Gastrocnemius medialis (tissue), 4 donors: ENCODE measurements around the gene FAM163B. TPM values are rescaled to one million over a fixed set of nuclear protein-coding genes. Genes with fewer than 3 reads are reported as not detected.

Source experiments
- ATAC-seq, 2 donors: fragments of 150-250 bp; one replicate each; pipeline ENCODE4 v1.9.1; 2016
- DNase-seq, 2 donors: peaks; one replicate each; pipeline ENCODE4 v3.0.0-alpha.2; 2019
- H3K27ac ChIP-seq, 4 donors: fragments of 200-600 bp; sonication (generic); 1 replicate in 1 of 4; 2 replicates in 3 of 4; pipeline ENCODE4 v1.5.1; 2016 to 2018; ENCODE audit warnings: mild to moderate bottlenecking in 2 of 4, moderate library complexity in 1 of 4
- H3K27me3 ChIP-seq, 3 donors: fragments of 200-600 bp; sonication (generic) in 2 of 3; 1 replicate in 1 of 3; 2 replicates in 2 of 3; pipeline versions ENCODE4 v1.5.1 to v1.6.0; 2016 to 2019; ENCODE audit warnings: mild to moderate bottlenecking in 1 of 3, moderate library complexity in 1 of 3
- H3K36me3 ChIP-seq, 2 donors: fragments of 200-600 bp; sonication (generic) in 1 of 2; one replicate each; pipeline ENCODE4 v1.5.1; 2017 to 2018
- H3K4me1 ChIP-seq, 2 donors: fragments of 200-600 bp; sonication (generic) in 1 of 2; one replicate each; pipeline ENCODE4 v1.5.1; 2016 to 2017; ENCODE audit warnings: mild to moderate bottlenecking in 2 of 2
- H3K4me3 ChIP-seq, 4 donors: fragments of 200-600 bp; sonication (generic) in 3 of 4; 1 replicate in 1 of 4; 2 replicates in 3 of 4; pipeline ENCODE4 v1.5.1; 2016 to 2019; ENCODE audit warnings: mild to moderate bottlenecking in 2 of 4
- H3K9me3 ChIP-seq, 3 donors: fragments of 200-600 bp; sonication (generic) in 2 of 3; 1 replicate in 1 of 3; 2 replicates in 2 of 3; pipeline ENCODE4 v1.5.1; 2016 to 2019
- POLR2A ChIP-seq, 2 donors: fragments of 450-650 bp; IDR thresholded peaks; one replicate each; pipeline ENCODE4 v1.6.1; 2017; ENCODE audit warnings: antibody characterized with exemption in 2 of 2, mild to moderate bottlenecking in 2 of 2, moderate library complexity in 2 of 2
- in situ Hi-C, 4 donors: fragments of 200-750 bp; cut with MboI; loops; one replicate each; pipeline versions ENCODE4 v1.15.0 to v1.8.0; 2017; ENCODE audit warnings: low sequenced_read_pairs in 4 of 4
- intact Hi-C: fragments of 100-400 bp; cut with DNase I; formaldehyde crosslinking; loops from one replicate; pipeline ENCODE4 v1.15.1; 2023; ENCODE audit warnings: low total_unique reads
- total RNA-seq, 4 donors: library from RNA; depleted of rRNA; stranded (reverse); fragments of >200 nt; gene quantifications; one replicate each; pipeline versions ENCODE4 v1.1.0 to v1.2.3, GENCODE V29; 2016
- TF ChIP-seq, protein P1 (sequence below), 5 experiments: fragments of 450-650 bp in 3 of 5; fragments of 200-600 bp in 2 of 5; sonication (generic) in 2 of 5; IDR thresholded peaks in 4 of 5; conservative IDR thresholded peaks in 1 of 5; 1 replicate in 4 of 5; 2 replicates in 1 of 5; pipeline ENCODE4 v1.5.1; 2016 to 2019; ENCODE audit warnings: antibody characterized with exemption in 5 of 5, mild to moderate bottlenecking in 3 of 5, moderate library complexity in 3 of 5

Gene FAM163B
- total RNA-seq, 4 donors from 2014 or later: not detected

DNA sequence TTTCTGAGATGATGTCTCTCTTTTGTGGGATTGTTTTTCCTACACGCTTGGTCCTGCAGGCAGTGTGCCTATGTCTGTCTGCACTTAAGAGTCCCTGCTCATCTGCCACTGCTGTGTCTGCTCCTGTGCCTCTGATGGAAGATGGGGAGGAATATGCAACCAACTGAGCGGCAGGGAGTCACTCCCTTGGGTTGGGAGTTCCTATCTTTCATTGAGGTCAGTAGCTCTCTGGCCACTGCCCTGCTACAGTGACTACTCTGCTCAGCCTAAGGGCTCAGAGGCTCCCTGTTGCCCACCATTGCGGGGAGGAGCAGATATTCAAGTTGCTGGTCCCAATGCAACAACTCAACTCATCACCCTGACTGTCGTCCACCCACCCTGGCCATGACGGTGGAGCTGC, 13.4 kb upstream of the FAM163B start:
- H3K9me3 ChIP-seq: no peaks in the 10 kb centered on the region
- no peak overlapping the region for H3K4me3 ChIP-seq
- DNase-seq (no peak), ATAC-seq (no peak)
- in situ Hi-C loops (no loop called here), intact Hi-C loops (no loop called here)
- TF ChIP-seq, protein P1, sequence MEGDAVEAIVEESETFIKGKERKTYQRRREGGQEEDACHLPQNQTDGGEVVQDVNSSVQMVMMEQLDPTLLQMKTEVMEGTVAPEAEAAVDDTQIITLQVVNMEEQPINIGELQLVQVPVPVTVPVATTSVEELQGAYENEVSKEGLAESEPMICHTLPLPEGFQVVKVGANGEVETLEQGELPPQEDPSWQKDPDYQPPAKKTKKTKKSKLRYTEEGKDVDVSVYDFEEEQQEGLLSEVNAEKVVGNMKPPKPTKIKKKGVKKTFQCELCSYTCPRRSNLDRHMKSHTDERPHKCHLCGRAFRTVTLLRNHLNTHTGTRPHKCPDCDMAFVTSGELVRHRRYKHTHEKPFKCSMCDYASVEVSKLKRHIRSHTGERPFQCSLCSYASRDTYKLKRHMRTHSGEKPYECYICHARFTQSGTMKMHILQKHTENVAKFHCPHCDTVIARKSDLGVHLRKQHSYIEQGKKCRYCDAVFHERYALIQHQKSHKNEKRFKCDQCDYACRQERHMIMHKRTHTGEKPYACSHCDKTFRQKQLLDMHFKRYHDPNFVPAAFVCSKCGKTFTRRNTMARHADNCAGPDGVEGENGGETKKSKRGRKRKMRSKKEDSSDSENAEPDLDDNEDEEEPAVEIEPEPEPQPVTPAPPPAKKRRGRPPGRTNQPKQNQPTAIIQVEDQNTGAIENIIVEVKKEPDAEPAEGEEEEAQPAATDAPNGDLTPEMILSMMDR (IDR thresholded peaks at IDR 0.05 in 4 of 5, conservative IDR thresholded peaks at IDR 0.05 in 1 of 5): no peak
- TF ChIP-seq POLR2A (IDR thresholded peaks at IDR 0.05): no peak
- no peaks in the 10 kb centered on the region for H3K36me3 ChIP-seq
- peaks cover 4 to 20% (median 18%) of the 10 kb centered on the region in 3 donors for H3K27me3 ChIP-seq
- no peak overlapping the region for H3K27ac ChIP-seq
- no peaks in the 10 kb centered on the region for H3K4me1 ChIP-seq

DNA sequence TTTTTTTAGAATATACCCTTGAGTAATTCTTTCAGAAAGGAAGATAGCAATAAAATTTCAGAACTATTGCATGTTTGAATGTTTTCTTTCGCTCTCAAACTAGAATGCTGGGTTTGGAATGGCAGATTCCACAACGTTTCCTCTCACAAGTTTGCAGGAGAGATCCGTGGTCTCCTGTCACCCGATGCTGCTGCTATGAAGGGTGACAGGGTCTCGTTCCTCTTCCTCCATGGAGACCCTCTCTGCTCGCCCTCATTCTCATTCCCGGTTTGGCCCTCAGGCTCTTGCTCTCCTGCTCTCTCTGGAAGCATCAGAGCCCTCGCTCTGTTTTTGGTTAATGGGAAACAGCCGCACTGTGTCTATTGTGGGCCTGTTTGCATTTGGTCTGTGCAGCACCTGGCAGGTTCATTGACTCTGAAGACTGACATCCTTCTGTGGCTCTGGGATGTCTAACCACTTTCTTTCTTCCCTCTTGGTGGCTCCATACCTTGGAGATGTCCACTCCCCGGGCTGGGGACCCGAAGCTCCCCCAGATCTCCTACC, 12.6 kb upstream of the FAM163B start:
- intact Hi-C loops: no loop called here
- DNase-seq (no peak), ATAC-seq (no peak)
- H3K36me3 ChIP-seq: no peaks in the 10 kb centered on the region
- H3K27ac ChIP-seq: no peak overlapping the region
- no peak overlapping the region for H3K4me3 ChIP-seq
- peaks cover 10 to 25% (median 18%) of the 10 kb centered on the region in 3 donors for H3K27me3 ChIP-seq
- TF ChIP-seq POLR2A (IDR thresholded peaks at IDR 0.05): no peak
- TF ChIP-seq, protein P1 (IDR thresholded peaks at IDR 0.05 in 4 of 5, conservative IDR thresholded peaks at IDR 0.05 in 1 of 5): no peak
- no peaks in the 10 kb centered on the region for H3K9me3 ChIP-seq
- no peaks in the 10 kb centered on the region for H3K4me1 ChIP-seq
- in situ Hi-C loops: no loop called here

DNA sequence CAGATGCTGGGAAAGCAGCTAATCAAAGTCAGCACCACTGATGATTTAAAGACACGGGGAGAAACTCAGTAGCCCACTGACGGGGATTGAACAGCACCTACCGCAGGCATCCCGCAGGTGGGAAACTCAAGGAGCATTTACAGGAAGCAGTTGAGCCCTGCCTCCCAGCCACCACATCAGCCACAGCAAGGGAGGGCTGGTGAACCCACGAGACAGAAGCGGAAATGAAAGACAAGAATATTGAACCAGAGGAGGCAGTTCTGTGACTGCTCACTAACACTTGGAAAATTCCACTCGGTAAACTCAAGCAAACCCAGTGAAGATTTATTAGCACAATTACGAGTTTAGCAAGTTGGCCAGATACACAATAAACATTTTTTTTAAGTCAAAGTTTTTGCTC, 10.6 kb upstream of the FAM163B start:
- H3K27me3 ChIP-seq: peaks cover 30 to 33% (median 31%) of the 10 kb centered on the region in 3 donors
- H3K36me3 ChIP-seq: no peaks in the 10 kb centered on the region
- H3K9me3 ChIP-seq: no peaks in the 10 kb centered on the region
- H3K27ac ChIP-seq: no peak overlapping the region
- no peaks in the 10 kb centered on the region for H3K4me1 ChIP-seq
- ATAC-seq (no peak), DNase-seq (no peak)
- TF ChIP-seq, protein P1 (IDR thresholded peaks at IDR 0.05 in 4 of 5, conservative IDR thresholded peaks at IDR 0.05 in 1 of 5): no peak
- no peak for TF ChIP-seq POLR2A (IDR thresholded peaks at IDR 0.05)
- in situ Hi-C loops (no loop called here), intact Hi-C loops (no loop called here)
- H3K4me3 ChIP-seq: no peak overlapping the region

DNA sequence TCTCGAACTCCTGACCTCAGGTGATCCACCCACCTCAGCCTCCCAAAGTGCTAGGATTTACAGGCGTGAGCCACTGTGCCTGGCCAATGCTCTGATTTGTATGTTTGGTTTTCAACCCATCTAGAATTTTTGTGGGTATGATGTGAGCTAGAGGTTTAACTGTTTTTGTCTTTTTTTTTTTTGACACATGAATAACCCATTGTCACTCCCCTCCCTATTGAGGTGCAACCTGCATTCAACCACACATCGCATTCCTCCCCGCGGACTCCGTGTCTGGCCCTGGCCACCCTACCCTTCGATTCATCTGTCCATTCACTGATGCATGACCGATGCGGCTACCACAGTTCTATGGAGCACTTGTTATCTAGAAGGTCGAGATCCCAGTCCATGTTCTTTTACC, 9.5 kb upstream of the FAM163B start:
- no peak overlapping the region for H3K27ac ChIP-seq
- no peak for DNase-seq
- no peaks in the 10 kb centered on the region for H3K4me1 ChIP-seq
- TF ChIP-seq POLR2A (IDR thresholded peaks at IDR 0.05): no peak
- TF ChIP-seq, protein P1 (IDR thresholded peaks at IDR 0.05 in 4 of 5, conservative IDR thresholded peaks at IDR 0.05 in 1 of 5): no peak
- H3K36me3 ChIP-seq: no peaks in the 10 kb centered on the region
- ATAC-seq: no peak
- no peaks in the 10 kb centered on the region for H3K9me3 ChIP-seq
- H3K27me3 ChIP-seq: peaks cover 28 to 37% (median 35%) of the 10 kb centered on the region in 3 donors
- H3K4me3 ChIP-seq: no peak overlapping the region
- in situ Hi-C loops (no loop called here), intact Hi-C loops (no loop called here)
